Forelimb muscle (tissue), 1 donor: ENCODE results near the gene NRG3. TPM values are rescaled to one million over a fixed set of nuclear protein-coding genes. Genes with fewer than 3 reads are reported as not detected.

ENCODE experiments used
- DNase-seq: peaks from one replicate; pipeline ENCODE4 v3.0.0-alpha.2; 2013; ENCODE audit warnings: low read depth
- polyA plus RNA-seq: library from polyadenylated mRNA; unstranded; fragments of 120-200 nt; gene quantifications from one replicate; pipeline ENCODE4 v1.2.1, GENCODE V29; 2013; ENCODE audit not compliant: insufficient read length

Gene NRG3
- polyA plus RNA-seq, 1 donor: 0.06 TPM

GRCh38 chr10:82091413-82091812 is 216.4 kb downstream of the NRG3 start:
- DNase-seq: no peak

GRCh38 chr10:82092111-82092510 is 217.1 kb downstream of the NRG3 start:
- no peak for DNase-seq

- DNase-seq: no peak
Measured at GRCh38 chr10:82124713-82125112, 249.7 kb downstream of the NRG3 start.

GRCh38 chr10:82128527-82128926 is 253.5 kb downstream of the NRG3 start:
- DNase-seq: no peak

- no peak for DNase-seq
Measured at GRCh38 chr10:82136103-82136502, 261.1 kb downstream of the NRG3 start.

- DNase-seq: no peak
Measured at GRCh38 chr10:82144153-82144552, 269.2 kb downstream of the NRG3 start.

- DNase-seq: no peak
Measured at GRCh38 chr10:82148764-82149163, 273.8 kb downstream of the NRG3 start.

- DNase-seq: no peak
Measured at GRCh38 chr10:82149674-82150073, 274.7 kb downstream of the NRG3 start.

GRCh38 chr10:82150123-82150900 is 275.3 kb downstream of the NRG3 start:
- no peak for DNase-seq

- no peak for DNase-seq
Measured at GRCh38 chr10:82160307-82160706, 285.3 kb downstream of the NRG3 start.

- no peak for DNase-seq
Measured at GRCh38 chr10:82161264-82161663, 286.3 kb downstream of the NRG3 start.

GRCh38 chr10:82162549-82163195 is 287.7 kb downstream of the NRG3 start:
- DNase-seq: no peak

- no peak for DNase-seq
Measured at GRCh38 chr10:82171899-82172298, 296.9 kb downstream of the NRG3 start.

- DNase-seq: no peak
Measured at GRCh38 chr10:82176587-82176986, 301.6 kb downstream of the NRG3 start.

- DNase-seq: no peak
Measured at GRCh38 chr10:82190432-82191260, 315.7 kb downstream of the NRG3 start.

- no peak for DNase-seq
Measured at GRCh38 chr10:82191653-82192052, 316.7 kb downstream of the NRG3 start.

GRCh38 chr10:82192665-82193064 is 317.7 kb downstream of the NRG3 start:
- DNase-seq: no peak

- no peak for DNase-seq
Measured at GRCh38 chr10:82194419-82194818, 319.4 kb downstream of the NRG3 start.

GRCh38 chr10:82206831-82207230 is 331.8 kb downstream of the NRG3 start:
- DNase-seq: no peak

GRCh38 chr10:82208726-82209125 is 333.7 kb downstream of the NRG3 start:
- no peak for DNase-seq

GRCh38 chr10:82210331-82210730 is 335.3 kb downstream of the NRG3 start:
- no peak for DNase-seq

- no peak for DNase-seq
Measured at GRCh38 chr10:82211346-82211745, 336.4 kb downstream of the NRG3 start.

- DNase-seq: no peak
Measured at GRCh38 chr10:82212753-82213152, 337.8 kb downstream of the NRG3 start.
